SK-N-SH (cell line): ENCODE results near the gene SOS2. TPM values are rescaled to one million over a fixed set of nuclear protein-coding genes. Genes with fewer than 3 reads are reported as not detected.

Experiments
- CTCF ChIA-PET: fragments of 300-600, 350-600 bp; formaldehyde crosslinking; extraction: SDS; loops from one replicate; lab custom pipeline; 2021; lab: Yijun Ruan, JAX
- POLR2A ChIA-PET: fragments of 350-600 bp; sonication (Branson Sonifier 250); formaldehyde crosslinking; extraction: SDS; loops from one replicate; lab custom pipeline; 2020; ENCODE audit warnings: antibody characterized with exemption, inconsistent platforms; lab: Yijun Ruan, JAX
- DNase-seq: peaks from one replicate; pipeline ENCODE4 v3.0.0; 2012
- H2AFZ ChIP-seq: fragments of 200-600 bp; sonication (generic); 2 replicates; pipeline ENCODE4 v1.8.1; 2016; ENCODE audit warnings: antibody characterized with exemption, mild to moderate bottlenecking, low read depth
- H3F3A ChIP-seq: fragments of 200-600 bp; sonication (generic); replicated peaks from 2 replicates; pipeline ENCODE3; 2016; ENCODE audit warnings: antibody characterized with exemption, mild to moderate bottlenecking; ENCODE audit not compliant: insufficient read depth
- H3K27ac ChIP-seq, 2 experiments: fragments of 200-500 bp in 1 of 2; fragments of 200-600 bp in 1 of 2; sonication (Bioruptor generic) in 1 of 2; sonication (generic), shearing (Covaris generic) in 1 of 2; 2 replicates each; pipeline versions ENCODE4 v1.5.1 to v1.6.1; 2014 to 2016; ENCODE audit warnings: low read depth in 2 of 2, inconsistent platforms in 1 of 2, low read length in 1 of 2, mild to moderate bottlenecking in 1 of 2, mixed read lengths in 1 of 2
- H3K27me3 ChIP-seq: fragments of 200-600 bp; sonication (generic), shearing (Covaris generic); 2 replicates; pipeline ENCODE4 v1.6.1; 2016; ENCODE audit warnings: mixed run types; ENCODE audit not compliant: insufficient read depth
- H3K36me3 ChIP-seq, 2 experiments: fragments of 200-500 bp in 1 of 2; fragments of 200-600 bp in 1 of 2; sonication (Bioruptor generic) in 1 of 2; sonication (generic) in 1 of 2; replicated peaks in 1 of 2; 2 replicates each; pipeline versions ENCODE3 to v1.5.1; 2014 to 2016; ENCODE audit warnings: low read length in 1 of 2, mild to moderate bottlenecking in 1 of 2; ENCODE audit not compliant: insufficient read depth in 2 of 2, control insufficient read depth in 1 of 2
- H3K4me1 ChIP-seq, 2 experiments: fragments of 200-500 bp in 1 of 2; fragments of 200-600 bp in 1 of 2; sonication (Bioruptor generic) in 1 of 2; sonication (generic), shearing (Covaris generic) in 1 of 2; 2 replicates each; pipeline versions ENCODE4 v1.5.1 to v1.6.1; 2014 to 2016; ENCODE audit warnings: low read depth in 1 of 2, low read length in 1 of 2, mixed run types in 1 of 2; ENCODE audit not compliant: insufficient read depth in 2 of 2, control insufficient read depth in 1 of 2
- H3K4me2 ChIP-seq: fragments of 200-600 bp; sonication (generic), shearing (Covaris generic); 2 replicates; pipeline ENCODE4 v1.6.1; 2017; ENCODE audit warnings: mixed run types
- H3K4me3 ChIP-seq, 2 experiments: fragments of 200-500 bp in 1 of 2; fragments of 200-600 bp in 1 of 2; sonication (Bioruptor generic) in 1 of 2; sonication (generic), shearing (Covaris generic) in 1 of 2; 2 replicates each; pipeline versions ENCODE4 v1.5.1 to v1.8.1; 2014 to 2016; ENCODE audit warnings: low read depth in 2 of 2, inconsistent platforms in 1 of 2, low read length in 1 of 2, mild to moderate bottlenecking in 1 of 2, mixed read lengths in 1 of 2, moderate library complexity in 1 of 2
- H3K79me2 ChIP-seq: fragments of 200-600 bp; sonication (generic); 2 replicates; pipeline ENCODE4 v1.8.1; 2017; ENCODE audit warnings: mild to moderate bottlenecking; ENCODE audit not compliant: insufficient read depth
- H3K9ac ChIP-seq: fragments of 200-600 bp; sonication (generic); 2 replicates; pipeline ENCODE4 v1.6.1; 2017; ENCODE audit warnings: mixed run types
- H3K9me2 ChIP-seq: fragments of 200-600 bp; sonication (generic); 2 replicates; pipeline ENCODE4 v1.6.1; 2017; ENCODE audit warnings: mixed run types
- H3K9me3 ChIP-seq: fragments of 200-600 bp; sonication (generic); 2 replicates; pipeline ENCODE4 v1.6.1; 2017; ENCODE audit warnings: mixed run types, mild to moderate bottlenecking, moderate library complexity
- H4K20me1 ChIP-seq: fragments of 200-600 bp; sonication (generic); 2 replicates; pipeline ENCODE4 v1.6.1; 2017; ENCODE audit warnings: mild to moderate bottlenecking, mixed run types; ENCODE audit not compliant: insufficient read depth
- CHD2 ChIP-seq: fragments of 150-350 bp; IDR thresholded peaks from 2 replicates; pipeline ENCODE4 v1.6.1; 2018; ENCODE audit warnings: low read length; ENCODE audit not compliant: partially characterized antibody
- FOXJ3 ChIP-seq: sonication (generic); formaldehyde crosslinking; IDR thresholded peaks from 2 replicates; pipeline ENCODE4 v1.5.1; 2020; ENCODE audit warnings: mild to moderate bottlenecking, missing genetic modification reagents
- GATA2 ChIP-seq: sonication (generic); formaldehyde crosslinking; IDR thresholded peaks from 2 replicates; pipeline ENCODE4 v1.5.0; 2020; ENCODE audit warnings: mild to moderate bottlenecking, missing genetic modification reagents
- RCOR1 ChIP-seq: fragments of 150-350 bp; IDR thresholded peaks from 2 replicates; pipeline ENCODE4 v1.6.1; 2017; ENCODE audit warnings: antibody characterized with exemption, low read length
- REST ChIP-seq: IDR thresholded peaks from 2 replicates; pipeline ENCODE4 v1.6.1; 2012; ENCODE audit warnings: mild to moderate bottlenecking, low read depth, low read length, moderate library complexity
- TAF1 ChIP-seq: IDR thresholded peaks from 2 replicates; pipeline ENCODE4 v1.6.1; 2012; ENCODE audit warnings: low read depth, mild to moderate bottlenecking, low read length, moderate library complexity, borderline replicate concordance
- USF1 ChIP-seq: IDR thresholded peaks from 2 replicates; pipeline ENCODE4 v1.4.0; 2012; ENCODE audit warnings: low read depth, borderline replicate concordance
- USF2 ChIP-seq: fragments of 150-350 bp; IDR thresholded peaks from 2 replicates; pipeline ENCODE4 v1.6.1; 2017; ENCODE audit warnings: antibody characterized with exemption, low read length, low read depth, borderline replicate concordance
- YY1 ChIP-seq: IDR thresholded peaks from 2 replicates; pipeline ENCODE4 v1.4.0; 2012; ENCODE audit warnings: low read depth, mild to moderate bottlenecking
- ZBTB33 ChIP-seq: IDR thresholded peaks from 2 replicates; pipeline ENCODE4 v1.4.0; 2012; ENCODE audit warnings: low read depth, borderline replicate concordance
- WGBS: methylation state at CpG from one replicate; pipeline ENCODE4 v1.1.6; 2017; ENCODE audit warnings: low lambda C conversion rate; 5-methylcytosine and 5-hydroxymethylcytosine counted together
- polyA plus RNA-seq, 3 experiments: library from polyadenylated mRNA; depleted of rRNA; stranded (reverse); fragments of >200 nt; gene quantifications; 2 replicates each; pipeline ENCODE4 v1.2.3, GENCODE V29; 2012

The SOS2 gene
- polyA plus RNA-seq, 1 of the 3 experiments (the other 2 are of a cell fraction), result 6.2 TPM

- TF ChIP-seq REST (no peak), FOXJ3 (CRISPR knock-in tag) (no peak)
Measured at GRCh38 chr14:50198499-50198898, 32.9 kb downstream of the SOS2 start (continued).

- no peaks in the 10 kb centered on the region for H3K27me3 ChIP-seq
- no peaks in the 10 kb centered on the region for H3K9me2 ChIP-seq
- peaks cover 3 to 54% of the 10 kb centered on the region in 2 experiments for H3K36me3 ChIP-seq
- 0 out of 2 replicates have a peak, but pooled peaks cover 3% of the 10 kb centered on the region for H3K79me2 ChIP-seq
- WGBS, result 100% methylated on average over 1 of the region's 1 CpG
- H3K9ac ChIP-seq, result no peak overlapping the region
- ChIA-PET CTCF (interaction anchor here (0.6 to 0.7 kb wide), 2 partner anchors 27 to 87 kb away, joined by 3 to 4 read pairs; no protein-coding TSS in a partner anchor), POLR2A (no interaction called here)
- no peak overlapping the region for H2AFZ ChIP-seq
- no peak for DNase-seq
- peaks cover 2% of the 10 kb centered on the region for H3F3A ChIP-seq
- no peak overlapping the region for H3K4me3 ChIP-seq
- H3K9me3 ChIP-seq, result no peaks in the 10 kb centered on the region
- no peaks in the 10 kb centered on the region for H3K4me1 ChIP-seq
- TF ChIP-seq ZBTB33 (no peak), YY1 (no peak), RCOR1 (no peak), USF1 (no peak), TAF1 (no peak), GATA2 (no peak), CHD2 (no peak), REST (no peak), USF2 (no peak)
- no peak overlapping the region for H3K27ac ChIP-seq
- H4K20me1 ChIP-seq, result no peaks in the 10 kb centered on the region
- H3K4me2 ChIP-seq, result no peak overlapping the region
Measured at GRCh38 chr14:50191499-50191898, 39.9 kb downstream of the SOS2 start.
